Breast epithelium (tissue), 3 donors: ENCODE data around the gene IFI44L.

Experiments used
- CTCF ChIP-seq, 3 donors: fragments of 450-650 bp; IDR thresholded peaks; one replicate each; pipeline ENCODE4 v1.5.1; 2016 to 2017; ENCODE audit warnings: antibody characterized with exemption in 3 of 3, mild to moderate bottlenecking in 3 of 3, moderate library complexity in 3 of 3
- POLR2A ChIP-seq: fragments of 450-650 bp; IDR thresholded peaks from one replicate; pipeline ENCODE4 v1.6.1; 2016; ENCODE audit warnings: antibody characterized with exemption, mild to moderate bottlenecking, moderate library complexity
- POLR2AphosphoS5 ChIP-seq, 3 donors: sonication (generic); formaldehyde crosslinking; IDR thresholded peaks; one replicate each; pipeline ENCODE4 v1.6.1; 2017; ENCODE audit warnings: antibody characterized with exemption in 3 of 3

- no peak for TF ChIP-seq POLR2A
- no peak for TF ChIP-seq CTCF (IDR thresholded peaks at IDR 0.05)
- TF ChIP-seq POLR2AphosphoS5 (IDR thresholded peaks at IDR 0.05), result no peak
Measured at GRCh38 chr1:78687914-78688313, 67.7 kb downstream of the IFI44L start.
